Stimulated activated CD8-positive, alpha-beta memory T cell treated with anti-CD3 and anti-CD28 coated beads, Interleukin-7, amount 100 ng/mL, for 4 hours (primary cell): ENCODE data around the gene ITGAE.

ENCODE experiments used
- DNase-seq, 2 donors: peaks; one replicate each; pipeline ENCODE4 v3.0.0-alpha.2; 2020; ENCODE audit warnings: low read depth in 2 of 2

ITGAE gene

DNA sequence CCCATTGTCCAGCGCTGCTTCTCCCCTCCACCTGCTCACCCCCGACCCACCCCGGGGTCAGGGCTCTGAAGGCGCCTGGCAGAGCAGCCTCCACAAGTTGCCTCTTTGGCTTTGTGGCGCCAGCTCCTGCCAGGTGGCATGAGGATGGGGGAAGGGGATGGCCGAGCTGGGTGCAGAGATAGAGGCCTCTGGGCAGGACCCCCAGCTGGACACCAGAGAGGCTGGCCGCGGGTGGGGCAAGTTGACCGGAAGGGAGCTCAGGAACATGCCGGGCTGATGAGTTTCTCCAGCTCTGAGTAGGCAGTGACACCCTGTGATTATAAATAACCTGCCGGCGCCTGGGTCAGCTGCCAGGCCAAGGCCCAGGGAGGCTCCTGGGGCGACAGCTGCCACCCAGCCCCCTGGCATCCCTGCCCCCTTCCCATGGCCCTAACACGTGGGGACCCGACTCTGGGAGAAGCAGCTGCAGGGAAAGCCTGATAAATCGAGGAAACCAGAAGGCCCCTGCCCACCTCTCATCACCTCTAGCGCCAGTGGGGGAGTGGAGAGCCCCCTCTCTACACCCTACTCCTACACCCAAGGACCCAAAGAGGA lies 105.8 kb downstream of the ITGAE start:
- DNase-seq, result no peak

DNA sequence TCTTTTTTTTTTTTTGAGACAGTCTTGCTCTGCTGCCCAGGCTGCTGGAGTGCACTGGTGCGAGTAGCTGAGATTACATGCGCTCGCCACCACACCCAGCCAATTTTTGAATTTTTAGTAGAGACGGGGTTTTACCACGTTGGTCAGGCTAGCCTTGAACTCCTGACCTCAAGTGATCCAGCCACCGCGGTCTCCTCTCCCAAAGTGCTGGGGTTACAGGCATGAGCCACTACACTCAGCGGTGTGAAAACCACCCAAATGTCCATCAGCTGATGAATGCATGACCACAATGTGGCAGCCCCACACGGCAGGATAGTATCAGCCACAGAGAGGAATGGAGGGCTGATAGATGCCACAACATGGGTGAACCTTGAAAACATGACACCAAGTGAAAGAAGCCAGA lies 107.2 kb downstream of the ITGAE start:
- peak in 1 of 2 donors; percentile 32 for DNase-seq

DNA sequence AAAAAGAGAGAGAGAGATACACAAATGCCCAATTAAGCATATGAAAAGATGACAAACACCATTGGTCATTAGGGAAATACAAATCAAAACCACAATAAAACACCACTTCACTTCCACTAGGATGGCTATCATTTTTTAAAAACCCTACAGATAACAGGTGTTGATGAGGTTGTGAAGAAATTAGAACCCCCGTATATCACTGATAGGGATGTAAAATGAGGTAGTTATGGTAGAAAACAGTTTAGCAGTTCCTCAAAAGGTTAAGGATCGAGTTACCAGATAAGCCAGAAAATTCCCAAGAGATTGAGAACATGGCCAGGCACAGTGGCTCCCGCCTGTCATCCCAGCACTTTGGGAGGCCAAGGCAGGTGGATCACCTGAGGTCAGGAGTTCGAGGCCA lies 107.8 kb downstream of the ITGAE start:
- no peak for DNase-seq

DNA sequence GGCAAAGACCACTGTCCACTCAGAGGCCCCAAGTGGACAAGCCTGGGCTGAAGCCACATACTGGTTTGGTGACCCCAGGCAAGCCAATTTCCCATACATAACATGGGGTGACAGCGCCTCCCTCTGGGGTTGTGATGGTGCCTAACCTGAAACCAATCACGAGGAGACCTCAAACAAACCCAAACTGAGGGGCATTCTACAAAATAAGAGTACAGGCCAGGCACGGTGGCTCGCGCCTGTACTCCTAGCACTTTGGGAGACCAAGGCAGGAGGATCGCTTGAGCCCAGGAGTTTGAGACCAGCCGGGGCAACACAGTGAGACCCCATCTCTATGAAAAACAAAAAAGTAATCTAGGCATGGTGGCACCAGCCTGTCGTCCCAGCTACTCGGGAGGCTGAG lies 108.6 kb downstream of the ITGAE start:
- DNase-seq, result no peak

DNA sequence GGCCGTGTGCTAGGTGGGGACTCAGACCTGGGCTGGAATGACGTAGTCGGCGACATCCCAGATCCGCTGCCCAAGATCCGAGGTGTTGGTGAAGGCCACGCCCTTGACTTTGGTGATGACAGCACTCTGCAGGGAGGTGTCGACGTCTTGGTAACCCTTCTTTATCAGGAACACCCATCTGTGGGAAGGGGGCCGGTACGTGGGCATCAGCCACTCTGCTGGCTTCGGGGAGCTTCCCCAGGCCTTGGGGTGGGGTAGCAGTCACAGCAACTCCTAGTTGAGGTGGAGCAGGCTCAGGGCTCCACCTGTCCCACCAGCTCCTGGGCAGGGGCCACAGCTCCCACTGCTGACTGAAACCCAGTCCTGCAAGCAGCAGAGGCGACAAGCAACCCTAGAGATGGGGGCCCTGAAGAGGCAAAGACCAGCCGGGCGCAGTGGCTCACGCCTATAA lies 109.3 kb downstream of the ITGAE start:
- no peak for DNase-seq

DNA sequence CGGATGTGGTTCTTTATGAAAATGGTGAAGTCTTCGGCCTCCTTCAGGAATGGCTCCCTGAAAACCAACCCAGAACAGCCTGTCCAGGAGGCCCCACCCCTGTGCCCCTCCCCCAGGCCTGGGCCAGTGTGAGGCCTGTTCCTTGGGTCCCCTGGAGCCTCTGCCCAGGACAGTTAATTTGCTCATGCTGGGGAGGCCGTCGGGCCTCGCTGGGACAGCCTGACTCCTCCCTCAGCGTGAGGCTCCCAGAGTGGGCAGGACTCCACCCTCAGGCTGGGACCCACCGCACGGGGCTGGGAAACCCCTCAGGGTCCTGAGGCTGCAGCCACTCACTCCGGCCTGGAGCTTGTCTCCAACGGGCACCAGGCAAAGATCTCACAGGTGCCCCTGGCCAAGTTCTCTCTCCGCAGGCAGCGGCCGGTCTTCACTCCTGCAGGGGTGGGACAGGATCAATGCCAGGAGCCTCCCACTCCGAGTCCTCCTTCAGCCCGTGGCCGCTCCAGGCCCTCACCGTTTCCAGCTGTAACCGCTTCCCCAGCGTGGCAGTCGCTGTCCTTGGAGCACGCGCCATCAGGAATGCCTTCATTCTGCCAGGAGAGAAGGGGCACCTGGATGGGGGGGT lies 110.8 kb downstream of the ITGAE start:
- no peak for DNase-seq

DNA sequence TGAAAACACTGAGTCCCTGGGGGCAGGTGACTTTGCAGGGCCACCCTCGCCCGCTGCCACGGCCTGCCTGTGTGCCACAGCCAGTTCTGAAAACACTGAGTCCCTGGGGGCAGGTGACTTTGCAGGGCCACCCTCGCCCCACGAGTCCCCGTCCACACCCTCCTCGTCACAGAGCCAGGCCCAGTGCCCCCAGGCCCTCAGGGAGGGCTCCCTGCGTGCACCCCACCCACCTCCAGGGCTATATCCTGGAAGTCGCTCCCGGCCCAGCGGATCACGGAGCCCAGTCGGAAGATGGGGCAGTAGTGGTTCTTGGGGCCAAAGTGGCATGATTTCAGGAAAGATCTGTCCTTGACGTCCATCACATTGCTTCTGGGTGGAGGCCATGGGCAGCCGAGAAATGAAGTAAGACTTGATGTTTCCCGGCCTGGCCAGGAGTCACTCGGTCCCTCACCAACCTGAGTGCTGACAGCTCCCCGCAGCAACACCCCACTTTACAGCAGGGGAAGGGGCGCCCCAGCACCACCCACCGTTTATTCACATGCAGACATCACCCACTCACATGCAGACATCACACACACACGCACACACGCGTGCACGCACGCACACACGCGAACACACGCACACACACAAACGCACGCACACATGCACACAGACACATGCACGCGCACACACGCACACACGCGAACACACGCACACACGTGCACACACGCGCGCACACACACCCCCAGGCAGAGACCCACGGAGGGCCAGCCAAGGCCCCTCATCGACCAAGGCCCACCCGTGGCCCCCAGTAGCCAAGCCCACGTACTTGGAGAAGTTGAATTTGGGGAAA lies 111.5 kb downstream of the ITGAE start:
- DNase-seq, result no peak

DNA sequence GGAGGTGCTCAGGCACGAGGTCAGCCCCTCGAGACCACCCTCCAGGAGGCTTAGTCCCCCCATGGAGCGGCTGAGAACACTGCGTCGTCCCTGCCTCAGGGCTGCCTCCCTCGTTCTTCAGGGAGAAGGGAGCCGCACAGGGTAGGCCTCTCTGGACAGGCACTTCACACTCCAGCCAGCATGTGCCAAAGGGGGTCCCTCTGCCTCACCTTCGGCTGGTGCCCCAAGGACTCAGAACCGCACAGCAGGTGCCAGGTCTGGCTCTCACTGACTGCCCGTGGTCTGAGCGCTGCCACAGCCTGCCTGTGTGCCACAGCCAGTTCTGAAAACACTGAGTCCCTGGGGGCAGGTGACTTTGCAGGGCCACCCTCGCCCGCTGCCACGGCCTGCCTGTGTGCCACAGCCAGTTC lies 112.1 kb downstream of the ITGAE start:
- DNase-seq, result no peak

DNA sequence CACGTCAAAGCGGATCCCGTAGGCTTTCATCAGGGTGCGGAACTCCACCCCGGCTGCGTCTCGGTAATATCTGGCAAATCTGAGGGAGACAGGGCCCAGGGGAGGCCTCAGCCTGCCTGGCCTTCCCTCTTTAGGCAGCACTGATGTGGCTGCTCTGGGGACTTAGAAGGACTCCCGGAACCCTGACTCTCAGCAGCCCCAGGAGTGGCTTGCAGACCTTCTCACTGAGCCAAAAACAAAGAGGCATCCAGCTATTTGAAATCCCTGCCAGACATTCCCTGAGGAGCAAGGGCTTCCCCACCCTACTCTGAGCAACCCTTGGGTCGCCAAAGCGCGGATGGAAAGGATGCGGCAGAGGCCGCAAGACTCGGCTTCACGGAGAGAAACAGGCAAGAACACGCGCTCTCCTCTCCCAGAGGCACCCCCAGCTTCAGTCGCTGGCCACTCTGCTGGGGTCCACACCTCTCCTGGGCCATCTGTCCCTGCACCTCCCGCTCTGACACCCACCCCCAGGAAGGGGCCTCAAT lies 112.9 kb downstream of the ITGAE start:
- no peak for DNase-seq

DNA sequence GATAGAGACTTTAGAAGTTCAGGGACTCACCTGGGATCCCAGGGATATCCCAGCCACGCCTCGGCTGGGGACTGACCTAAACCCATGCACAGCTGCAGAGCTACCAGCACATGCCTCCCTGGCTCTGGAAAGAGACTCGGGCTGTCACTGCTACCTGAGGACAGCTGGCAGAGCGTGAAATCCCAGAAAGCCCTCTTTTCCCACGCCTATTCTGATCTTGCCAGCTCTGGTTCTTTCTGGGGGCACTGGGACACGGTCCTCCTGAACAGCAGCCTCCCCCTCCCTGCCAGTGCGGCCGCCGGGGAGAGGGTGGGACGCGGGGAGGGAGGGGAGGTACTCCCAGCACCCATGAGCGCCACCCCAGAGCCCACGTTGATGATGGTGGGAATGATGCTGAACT lies 115.8 kb downstream of the ITGAE start:
- DNase-seq, result no peak

DNA sequence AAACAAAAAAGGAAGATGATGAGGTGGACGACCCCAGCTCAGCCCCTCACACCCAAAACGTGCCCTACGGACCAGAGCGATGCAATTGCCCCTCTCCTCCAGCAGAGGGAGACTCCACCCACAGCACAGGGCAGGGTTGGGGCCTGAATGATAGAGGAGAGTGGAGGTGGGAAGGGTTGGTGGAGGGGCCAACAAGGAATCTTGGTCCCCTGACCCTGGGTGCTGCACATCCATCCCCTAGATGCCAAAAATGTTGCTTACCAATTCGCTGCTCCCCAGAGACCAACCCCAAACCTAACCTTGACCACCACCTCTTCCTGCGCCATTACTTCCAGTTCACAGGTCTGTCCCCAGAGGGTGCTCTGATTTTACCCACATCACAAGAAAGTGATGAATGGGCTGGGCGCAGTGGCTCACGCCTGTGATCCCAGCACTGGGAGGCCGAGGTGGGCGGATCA lies 117.9 kb downstream of the ITGAE start:
- DNase-seq, result peak; percentile 30 to 33

DNA sequence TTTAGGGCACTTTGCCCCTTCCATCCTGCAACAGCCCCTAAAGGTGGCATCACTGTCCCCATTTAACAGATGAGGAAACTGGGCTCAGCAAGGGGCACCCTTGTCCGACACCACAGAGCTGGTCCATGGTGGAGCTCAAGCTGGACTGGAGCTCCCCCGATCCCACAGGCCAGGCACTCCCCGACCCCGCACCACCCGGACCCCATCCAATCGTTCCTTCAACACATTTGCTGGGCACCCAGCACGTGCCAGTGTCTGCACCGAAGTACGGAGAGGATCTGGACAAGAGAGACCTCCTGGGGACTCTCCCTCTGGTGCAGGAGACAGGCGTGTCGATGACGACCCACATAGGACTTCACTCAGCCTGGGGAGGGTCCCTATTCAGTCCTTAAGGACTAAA lies 119.0 kb downstream of the ITGAE start:
- no peak for DNase-seq

DNA sequence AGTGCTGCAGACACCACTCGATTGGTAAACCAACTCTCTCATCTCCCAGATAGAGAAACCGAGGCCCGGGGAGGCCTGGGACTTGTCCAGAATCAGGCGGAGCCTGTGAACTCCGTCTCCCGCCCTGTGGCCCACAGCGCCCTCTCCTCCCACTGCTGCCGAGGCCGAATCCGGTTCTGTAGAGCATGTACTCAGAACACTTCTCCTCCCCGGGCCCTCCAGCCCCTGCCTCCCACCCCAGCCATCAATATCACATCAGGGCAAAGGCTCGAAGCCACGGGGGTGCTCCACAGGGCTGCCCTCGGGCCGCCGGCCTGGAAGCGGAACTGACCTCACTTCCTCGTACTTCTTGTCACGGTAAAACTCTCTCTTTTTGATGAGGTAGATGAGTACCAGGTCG lies 119.4 kb downstream of the ITGAE start:
- DNase-seq, result no peak

DNA sequence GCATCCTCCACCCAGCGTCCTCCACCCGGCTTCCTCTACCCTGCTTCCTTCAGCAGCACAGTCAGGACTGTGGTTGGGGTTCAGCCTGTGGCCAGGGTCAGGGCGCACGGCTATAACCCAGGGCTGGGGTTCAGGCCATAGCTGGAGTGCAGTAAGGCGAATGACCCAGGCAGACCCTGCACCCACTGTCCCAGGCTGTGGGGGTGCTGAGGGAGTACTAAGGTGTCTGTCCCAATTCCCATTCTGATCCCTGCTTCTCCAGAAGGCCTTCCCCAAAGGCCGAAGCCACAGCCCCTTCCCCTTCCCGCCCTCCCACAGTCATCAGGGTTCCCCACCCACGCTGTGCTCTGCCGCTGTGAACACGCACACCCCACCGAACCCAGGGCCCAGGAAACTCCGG lies 119.9 kb downstream of the ITGAE start:
- no peak for DNase-seq

DNA sequence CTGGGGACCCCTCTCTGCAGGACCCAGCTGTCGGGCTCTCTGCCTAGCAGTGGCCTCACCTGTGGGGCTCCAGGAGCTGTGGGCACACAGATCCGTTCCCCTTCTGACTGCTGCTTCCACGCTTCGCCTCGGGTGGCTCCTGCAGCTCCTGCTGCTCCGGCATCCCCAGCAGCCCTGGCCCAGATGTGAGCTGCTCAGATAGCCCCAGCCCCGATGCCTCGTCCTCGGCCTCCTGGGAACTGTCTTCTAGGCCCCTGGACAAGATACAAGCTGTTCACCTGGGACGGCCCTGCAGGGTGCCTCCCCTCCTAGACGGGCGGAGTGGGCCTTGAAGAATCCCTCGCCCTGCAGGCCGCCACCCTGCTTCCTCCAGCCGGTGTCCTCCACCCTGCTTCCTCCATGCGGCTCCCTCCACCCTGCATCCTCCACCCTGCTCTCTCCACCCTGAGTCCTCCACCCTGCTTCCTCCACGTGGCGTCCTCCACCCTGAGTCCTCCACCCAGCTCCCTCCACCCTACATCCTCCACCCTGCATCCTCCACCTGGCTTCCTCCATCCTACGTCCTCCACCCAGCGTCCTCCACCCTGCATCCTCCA lies 121.4 kb downstream of the ITGAE start:
- DNase-seq, result no peak

DNA sequence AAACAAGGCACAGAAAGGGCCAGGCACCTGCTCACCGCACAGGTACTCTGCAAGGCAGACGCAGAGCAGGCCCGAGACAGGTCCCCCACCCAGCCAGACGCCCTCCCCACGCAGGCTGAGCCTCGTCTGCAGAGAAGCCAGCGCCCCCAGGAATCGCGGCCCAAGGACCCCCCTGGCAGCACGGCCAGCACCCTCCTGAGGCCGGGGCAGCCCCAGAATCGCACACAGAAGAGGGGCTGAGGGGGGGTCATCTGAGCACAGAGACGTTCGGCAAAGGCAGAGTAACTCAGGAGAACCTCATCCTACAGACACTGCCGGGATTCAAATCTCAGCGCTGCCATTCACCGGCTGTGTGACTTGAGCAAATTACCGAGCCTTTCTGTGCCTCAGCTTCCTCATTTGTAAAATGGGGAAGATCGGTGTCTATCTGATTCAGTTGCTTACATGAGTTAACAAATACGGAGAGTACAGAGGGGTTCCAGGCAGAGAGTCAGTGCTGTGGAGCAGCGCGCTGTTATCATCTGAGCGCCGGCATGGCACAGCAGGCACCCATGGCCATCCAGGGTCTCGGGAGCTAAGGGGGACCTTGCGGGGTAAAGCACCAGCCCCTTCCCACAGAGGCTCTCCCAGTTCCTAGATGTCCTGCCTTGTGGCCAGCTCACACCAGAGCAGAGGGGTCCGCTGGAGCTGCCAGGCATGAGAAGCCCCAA lies 122.0 kb downstream of the ITGAE start:
- DNase-seq, result no peak

DNA sequence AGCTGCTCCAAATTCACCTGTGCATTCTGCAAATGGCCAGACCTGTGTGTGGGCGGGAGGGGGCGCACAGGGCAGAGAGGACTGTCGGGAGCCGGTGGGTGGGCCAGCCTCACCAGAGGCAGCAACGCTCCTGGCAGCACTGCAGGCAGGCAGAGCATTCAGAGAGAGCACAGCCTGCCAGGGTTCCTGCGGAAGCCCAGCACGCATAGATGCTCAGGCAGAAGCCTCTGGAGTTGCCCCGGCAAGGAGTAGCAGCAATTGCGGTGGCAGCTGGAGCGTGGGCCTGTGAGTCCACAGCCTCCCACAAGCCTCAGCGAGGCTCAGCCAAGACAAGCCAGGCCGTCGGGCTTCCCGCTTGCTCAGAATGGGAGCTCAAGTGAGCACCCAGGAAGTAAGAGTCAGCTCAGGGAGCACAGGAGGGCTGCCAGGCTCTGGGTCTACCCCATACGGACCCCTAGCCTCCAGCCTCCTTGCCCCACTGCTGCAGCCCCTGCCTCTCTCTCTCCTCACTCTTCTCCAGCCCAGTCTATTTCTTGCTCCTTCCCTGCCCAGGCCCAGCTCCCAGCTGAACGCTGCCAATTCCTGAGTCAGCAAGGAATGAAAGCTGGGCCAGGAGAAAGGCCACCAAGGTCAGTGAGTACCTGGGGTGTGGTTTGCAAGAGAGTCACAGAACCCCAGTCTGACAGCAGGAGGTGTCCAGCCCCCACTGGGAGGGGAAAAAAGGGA lies 122.7 kb downstream of the ITGAE start:
- DNase-seq, result no peak

DNA sequence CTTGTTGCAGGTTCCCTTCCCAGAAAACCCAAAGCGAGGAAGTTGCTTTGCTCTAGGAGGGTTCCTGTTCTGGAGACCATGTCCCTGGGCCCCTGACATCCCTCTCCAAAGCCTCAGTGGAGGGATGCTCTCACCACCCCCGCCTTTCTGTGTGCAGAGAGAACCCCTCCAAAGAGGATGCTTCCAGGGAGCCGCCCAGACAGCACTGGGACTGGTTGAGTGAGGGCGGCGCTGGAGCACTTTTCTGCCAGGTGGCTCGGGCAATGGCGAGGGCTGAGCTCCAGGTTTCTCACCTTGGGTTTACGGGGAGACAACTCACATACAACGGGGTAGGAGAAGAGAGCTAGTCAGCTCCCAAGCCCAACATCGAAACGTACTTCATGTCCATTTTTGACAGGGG lies 125.1 kb downstream of the ITGAE start:
- no peak for DNase-seq

DNA sequence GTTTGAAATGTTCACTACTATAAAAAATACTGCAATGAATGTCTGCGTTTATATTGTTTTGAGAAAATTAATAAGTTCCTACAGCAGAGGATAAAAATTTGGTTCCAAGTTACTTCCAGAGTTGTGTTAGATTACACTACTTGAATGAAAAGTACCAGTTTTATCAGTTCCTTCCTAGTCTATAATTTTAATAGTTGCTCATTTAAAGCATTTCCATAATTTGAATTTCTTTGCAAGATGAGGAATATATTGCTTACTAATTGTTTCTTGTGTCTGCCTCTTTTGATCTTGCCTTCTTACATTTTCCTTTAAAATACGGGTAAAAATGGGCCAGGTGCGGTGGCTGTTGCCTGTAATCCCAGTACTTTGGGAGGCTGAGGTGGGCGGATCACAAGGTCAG lies 128.4 kb downstream of the ITGAE start:
- no peak for DNase-seq

DNA sequence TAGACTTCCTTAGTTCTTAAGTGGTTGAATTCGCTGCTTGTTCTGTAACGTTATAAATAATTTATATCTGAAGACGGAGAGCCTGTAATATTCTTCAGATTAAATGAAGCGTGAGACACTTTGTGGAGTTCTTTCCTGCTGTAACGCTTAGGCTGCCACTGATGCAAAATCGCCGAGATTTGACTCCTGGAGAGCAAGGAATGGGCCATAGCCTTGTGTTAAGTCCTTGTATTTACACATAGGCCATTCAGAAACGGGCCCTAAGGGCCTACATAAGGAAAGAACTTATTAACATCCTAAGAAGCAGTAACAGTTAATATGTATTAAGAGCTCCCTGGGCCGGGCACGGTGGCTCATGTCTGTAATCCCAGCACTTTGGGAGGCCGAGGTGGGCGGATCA lies 131.4 kb downstream of the ITGAE start:
- DNase-seq, result no peak

DNA sequence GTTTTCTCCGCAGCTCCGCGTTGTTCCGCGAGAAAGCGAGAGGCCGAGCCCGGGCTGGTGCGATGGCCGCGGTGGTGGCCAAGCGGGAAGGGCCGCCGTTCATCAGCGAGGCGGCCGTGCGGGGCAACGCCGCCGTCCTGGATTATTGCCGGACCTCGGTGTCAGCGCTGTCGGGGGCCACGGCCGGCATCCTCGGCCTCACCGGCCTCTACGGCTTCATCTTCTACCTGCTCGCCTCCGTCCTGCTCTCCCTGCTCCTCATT lies 132.0 kb downstream of the ITGAE start:
- no peak for DNase-seq
